GM23338 (cell line): ENCODE results near the gene IL10. TPM values are rescaled to one million over a fixed set of nuclear protein-coding genes. Genes with fewer than 3 reads are reported as not detected.

ENCODE experiments used
- ATAC-seq: fragments of 200-7000 bp; cut with Tn5 transposase; 3 replicates; pipeline ENCODE4 v1.9.1; 2020
- DNase-seq: peaks from one replicate; pipeline ENCODE4 v3.0.0-alpha.2; 2015; ENCODE audit warnings: low spot score
- H2AFZ ChIP-seq: fragments of 200-600 bp; sonication (generic); 2 replicates; pipeline ENCODE4 v1.8.0; 2016; ENCODE audit warnings: antibody characterized with exemption, mild to moderate bottlenecking, moderate library complexity
- H3F3A ChIP-seq: fragments of 200-600 bp; sonication (generic); replicated peaks from 2 replicates; pipeline ENCODE4 v1.8.0; 2017; ENCODE audit warnings: antibody characterized with exemption, mixed run types, low read depth
- H3K27ac ChIP-seq: fragments of 200-600 bp; sonication (generic); 2 replicates; pipeline ENCODE4 v1.6.1; 2016; ENCODE audit warnings: low read depth
- H3K27me3 ChIP-seq: fragments of 200-600 bp; sonication (generic); 2 replicates; pipeline ENCODE4 v1.8.0; 2016; ENCODE audit warnings: mild to moderate bottlenecking, mixed run types, moderate library complexity; ENCODE audit not compliant: insufficient read depth
- H3K36me3 ChIP-seq: fragments of 200-600 bp; sonication (generic); 2 replicates; pipeline ENCODE4 v1.8.0; 2016; ENCODE audit warnings: mild to moderate bottlenecking; ENCODE audit not compliant: insufficient read depth
- H3K4me1 ChIP-seq: fragments of 200-600 bp; sonication (generic); 2 replicates; pipeline ENCODE4 v1.8.0; 2016; ENCODE audit warnings: mild to moderate bottlenecking, moderate library complexity; ENCODE audit not compliant: insufficient read depth
- H3K4me2 ChIP-seq: fragments of 200-600 bp; sonication (generic); 2 replicates; pipeline ENCODE4 v1.7.1; 2017; ENCODE audit warnings: mixed run types
- H3K4me3 ChIP-seq: fragments of 200-600 bp; sonication (generic); 2 replicates; pipeline ENCODE4 v1.6.1; 2016; ENCODE audit warnings: mixed run types
- H3K79me2 ChIP-seq: fragments of 200-600 bp; sonication (generic); replicated peaks from 2 replicates; pipeline ENCODE4 v1.8.0; 2017; ENCODE audit warnings: mild to moderate bottlenecking; ENCODE audit not compliant: insufficient read depth
- H3K9me2 ChIP-seq: fragments of 200-600 bp; sonication (generic); 2 replicates; pipeline ENCODE4 v1.8.0; 2017; ENCODE audit not compliant: insufficient read depth
- H4K20me1 ChIP-seq: fragments of 200-600 bp; sonication (generic); replicated peaks from 2 replicates; pipeline ENCODE4 v1.8.0; 2017; ENCODE audit warnings: mild to moderate bottlenecking; ENCODE audit not compliant: insufficient read depth
- H3K27ac Mint-ChIP-seq: 2 replicates; pipeline ENCODE4 v1.8.0; 2020; ENCODE audit warnings: inconsistent platforms, mild to moderate bottlenecking, moderate library complexity, mixed read lengths
- H3K27me3 Mint-ChIP-seq: 3 replicates; pipeline ENCODE4 v1.8.0; 2022; ENCODE audit warnings: low read depth, mild to moderate bottlenecking, moderate library complexity, mixed read lengths, inconsistent platforms; ENCODE audit not compliant: insufficient read depth, poor library complexity
- H3K36me3 Mint-ChIP-seq: 3 replicates; pipeline ENCODE4 v1.8.0; 2021; ENCODE audit warnings: low read depth, mild to moderate bottlenecking, inconsistent platforms, moderate library complexity, mixed read lengths
- H3K4me1 Mint-ChIP-seq: 3 replicates; pipeline ENCODE4 v1.8.0; 2020; ENCODE audit warnings: mild to moderate bottlenecking, inconsistent platforms, mixed read lengths
- H3K4me3 Mint-ChIP-seq: 3 replicates; pipeline ENCODE4 v1.8.0; 2021; ENCODE audit warnings: moderate library complexity, mild to moderate bottlenecking, inconsistent platforms, mixed read lengths
- H3K9me3 Mint-ChIP-seq: 3 replicates; pipeline ENCODE4 v1.8.0; 2020; ENCODE audit warnings: moderate library complexity, mild to moderate bottlenecking, inconsistent platforms, mixed read lengths
- CREB1 ChIP-seq: fragments of 250-450 bp; sonication (Bioruptor Pico); IDR thresholded peaks from 2 replicates; pipeline ENCODE4 v1.5.0; 2020; ENCODE audit warnings: low read depth, mild to moderate bottlenecking, moderate library complexity
- EZH2 ChIP-seq: fragments of 200-600 bp; sonication (generic); IDR thresholded peaks from one replicate; pipeline ENCODE4 v1.8.0; 2017; ENCODE audit warnings: antibody characterized with exemption, mild to moderate bottlenecking, low read depth; ENCODE audit not compliant: unreplicated experiment
- EZH2phosphoT487 ChIP-seq: fragments of 200-600 bp; sonication (generic); IDR thresholded peaks from one replicate; pipeline ENCODE4 v1.8.1; 2018; ENCODE audit warnings: antibody characterized with exemption; ENCODE audit not compliant: unreplicated experiment
- JUNB ChIP-seq: IDR thresholded peaks from one replicate; pipeline ENCODE4 v1.6.1; 2016; ENCODE audit warnings: antibody characterized with exemption; ENCODE audit not compliant: unreplicated experiment
- NANOG ChIP-seq: IDR thresholded peaks from 2 replicates; pipeline ENCODE4 v1.6.1; 2016; ENCODE audit warnings: antibody characterized with exemption, borderline replicate concordance
- POLR2AphosphoS5 ChIP-seq: IDR thresholded peaks from 2 replicates; pipeline ENCODE4 v1.6.1; 2016; ENCODE audit warnings: antibody characterized with exemption, low read depth
- STAT1 ChIP-seq: IDR thresholded peaks from one replicate; pipeline ENCODE4 v1.6.1; 2016; ENCODE audit warnings: antibody characterized with exemption; ENCODE audit not compliant: unreplicated experiment
- ZNF114 ChIP-seq: fragments of 250-450 bp; sonication (Bioruptor Pico); IDR thresholded peaks from 2 replicates; pipeline ENCODE4 v1.5.0; 2020; ENCODE audit warnings: mild to moderate bottlenecking, moderate library complexity
- ZNF331 ChIP-seq: fragments of 250-450 bp; sonication (Bioruptor Pico); IDR thresholded peaks from 2 replicates; pipeline ENCODE4 v1.5.0; 2020; ENCODE audit warnings: low read depth, mild to moderate bottlenecking, moderate library complexity
- polyA plus RNA-seq: library from polyadenylated mRNA; unstranded; fragments of >200 nt; fragmentation: Nextera tagmentation; extraction: Ambion mirVana; gene quantifications from 2 replicates; pipeline ENCODE4 v1.2.1, GENCODE V29; 2016
- total RNA-seq: library from RNA; depleted of rRNA; stranded (reverse); fragments of >200 nt; shearing (Covaris generic); gene quantifications from 2 replicates; pipeline ENCODE4 v1.2.3, GENCODE V29; 2014
- TF ChIP-seq, protein P1 (sequence below), 2 experiments: fragments of 200-600 bp in 1 of 2; sonication (generic) in 1 of 2; conservative IDR thresholded peaks; 2 replicates each; pipeline versions ENCODE4 v1.5.1 to v1.6.1; 2016 to 2017; ENCODE audit warnings: antibody characterized with exemption in 2 of 2, low read depth in 2 of 2, mild to moderate bottlenecking in 2 of 2, moderate library complexity in 1 of 2
- TF ChIP-seq, protein P2 (sequence below): IDR thresholded peaks from one replicate; pipeline ENCODE4 v1.6.1; 2018; ENCODE audit warnings: antibody characterized with exemption; ENCODE audit not compliant: unreplicated experiment
- TF ChIP-seq, protein P3 (sequence below): fragments of 250-450 bp; sonication (Bioruptor Pico); IDR thresholded peaks from 2 replicates; pipeline ENCODE4 v1.5.0; 2020; ENCODE audit warnings: mild to moderate bottlenecking, moderate library complexity
- TF ChIP-seq, protein P4 (sequence below): IDR thresholded peaks from 2 replicates; pipeline ENCODE4 v1.6.1; 2016; ENCODE audit warnings: antibody characterized with exemption

Gene IL10
- total and polyA plus RNA-seq, 2 experiments from 2014 or later, result not detected

DNA sequence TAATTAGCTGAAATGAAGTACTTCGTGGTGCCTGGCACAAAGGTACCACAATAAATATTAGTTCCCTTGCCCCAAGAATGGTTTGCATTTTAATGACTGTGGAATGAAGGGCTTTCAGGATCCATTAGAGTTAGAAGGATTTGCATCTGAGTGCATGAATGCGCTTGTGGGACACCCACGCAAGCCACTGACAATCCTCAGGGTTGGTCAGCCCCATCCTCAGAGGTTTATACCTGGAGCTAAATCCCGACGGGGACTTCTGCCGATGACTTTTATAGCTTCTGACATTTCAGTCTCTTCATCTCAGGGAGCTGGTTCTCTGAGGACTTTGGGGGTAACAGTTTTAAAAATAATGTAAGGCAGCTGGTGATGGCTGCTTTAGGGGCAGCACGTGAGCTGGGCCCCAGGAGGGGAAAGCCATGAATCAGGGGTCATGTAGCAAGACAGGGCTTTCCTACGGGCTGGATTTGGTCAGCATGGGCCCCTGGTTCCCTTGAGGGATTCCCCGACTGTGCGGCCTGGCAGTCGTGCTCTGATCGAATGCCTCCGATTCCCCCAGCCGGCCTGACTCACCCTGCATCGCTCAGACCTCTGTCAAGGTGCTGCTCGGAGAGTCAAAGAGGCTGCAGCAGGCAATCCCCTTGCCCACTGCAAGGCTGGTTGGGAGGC, 20.8 kb upstream of the IL10 start:
- peak; percentile 53 for ATAC-seq
- H3K9me2 ChIP-seq, result no peaks in the 10 kb centered on the region
- DNase-seq, result no peak
- TF ChIP-seq, protein P1, sequence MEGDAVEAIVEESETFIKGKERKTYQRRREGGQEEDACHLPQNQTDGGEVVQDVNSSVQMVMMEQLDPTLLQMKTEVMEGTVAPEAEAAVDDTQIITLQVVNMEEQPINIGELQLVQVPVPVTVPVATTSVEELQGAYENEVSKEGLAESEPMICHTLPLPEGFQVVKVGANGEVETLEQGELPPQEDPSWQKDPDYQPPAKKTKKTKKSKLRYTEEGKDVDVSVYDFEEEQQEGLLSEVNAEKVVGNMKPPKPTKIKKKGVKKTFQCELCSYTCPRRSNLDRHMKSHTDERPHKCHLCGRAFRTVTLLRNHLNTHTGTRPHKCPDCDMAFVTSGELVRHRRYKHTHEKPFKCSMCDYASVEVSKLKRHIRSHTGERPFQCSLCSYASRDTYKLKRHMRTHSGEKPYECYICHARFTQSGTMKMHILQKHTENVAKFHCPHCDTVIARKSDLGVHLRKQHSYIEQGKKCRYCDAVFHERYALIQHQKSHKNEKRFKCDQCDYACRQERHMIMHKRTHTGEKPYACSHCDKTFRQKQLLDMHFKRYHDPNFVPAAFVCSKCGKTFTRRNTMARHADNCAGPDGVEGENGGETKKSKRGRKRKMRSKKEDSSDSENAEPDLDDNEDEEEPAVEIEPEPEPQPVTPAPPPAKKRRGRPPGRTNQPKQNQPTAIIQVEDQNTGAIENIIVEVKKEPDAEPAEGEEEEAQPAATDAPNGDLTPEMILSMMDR (conservative IDR thresholded peaks at IDR 0.05; ENCODE audit: low read depth in 2 of 2), result no peak
- no peak for TF ChIP-seq ZNF331
- TF ChIP-seq, protein P2, sequence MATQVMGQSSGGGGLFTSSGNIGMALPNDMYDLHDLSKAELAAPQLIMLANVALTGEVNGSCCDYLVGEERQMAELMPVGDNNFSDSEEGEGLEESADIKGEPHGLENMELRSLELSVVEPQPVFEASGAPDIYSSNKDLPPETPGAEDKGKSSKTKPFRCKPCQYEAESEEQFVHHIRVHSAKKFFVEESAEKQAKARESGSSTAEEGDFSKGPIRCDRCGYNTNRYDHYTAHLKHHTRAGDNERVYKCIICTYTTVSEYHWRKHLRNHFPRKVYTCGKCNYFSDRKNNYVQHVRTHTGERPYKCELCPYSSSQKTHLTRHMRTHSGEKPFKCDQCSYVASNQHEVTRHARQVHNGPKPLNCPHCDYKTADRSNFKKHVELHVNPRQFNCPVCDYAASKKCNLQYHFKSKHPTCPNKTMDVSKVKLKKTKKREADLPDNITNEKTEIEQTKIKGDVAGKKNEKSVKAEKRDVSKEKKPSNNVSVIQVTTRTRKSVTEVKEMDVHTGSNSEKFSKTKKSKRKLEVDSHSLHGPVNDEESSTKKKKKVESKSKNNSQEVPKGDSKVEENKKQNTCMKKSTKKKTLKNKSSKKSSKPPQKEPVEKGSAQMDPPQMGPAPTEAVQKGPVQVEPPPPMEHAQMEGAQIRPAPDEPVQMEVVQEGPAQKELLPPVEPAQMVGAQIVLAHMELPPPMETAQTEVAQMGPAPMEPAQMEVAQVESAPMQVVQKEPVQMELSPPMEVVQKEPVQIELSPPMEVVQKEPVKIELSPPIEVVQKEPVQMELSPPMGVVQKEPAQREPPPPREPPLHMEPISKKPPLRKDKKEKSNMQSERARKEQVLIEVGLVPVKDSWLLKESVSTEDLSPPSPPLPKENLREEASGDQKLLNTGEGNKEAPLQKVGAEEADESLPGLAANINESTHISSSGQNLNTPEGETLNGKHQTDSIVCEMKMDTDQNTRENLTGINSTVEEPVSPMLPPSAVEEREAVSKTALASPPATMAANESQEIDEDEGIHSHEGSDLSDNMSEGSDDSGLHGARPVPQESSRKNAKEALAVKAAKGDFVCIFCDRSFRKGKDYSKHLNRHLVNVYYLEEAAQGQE, result no peak
- no peak for TF ChIP-seq ZNF114 (CRISPR knock-in tag)
- TF ChIP-seq EZH2, result no peak
- TF ChIP-seq CREB1 (CRISPR knock-in tag), result no peak
- TF ChIP-seq JUNB, result no peak
- TF ChIP-seq, protein P3, sequence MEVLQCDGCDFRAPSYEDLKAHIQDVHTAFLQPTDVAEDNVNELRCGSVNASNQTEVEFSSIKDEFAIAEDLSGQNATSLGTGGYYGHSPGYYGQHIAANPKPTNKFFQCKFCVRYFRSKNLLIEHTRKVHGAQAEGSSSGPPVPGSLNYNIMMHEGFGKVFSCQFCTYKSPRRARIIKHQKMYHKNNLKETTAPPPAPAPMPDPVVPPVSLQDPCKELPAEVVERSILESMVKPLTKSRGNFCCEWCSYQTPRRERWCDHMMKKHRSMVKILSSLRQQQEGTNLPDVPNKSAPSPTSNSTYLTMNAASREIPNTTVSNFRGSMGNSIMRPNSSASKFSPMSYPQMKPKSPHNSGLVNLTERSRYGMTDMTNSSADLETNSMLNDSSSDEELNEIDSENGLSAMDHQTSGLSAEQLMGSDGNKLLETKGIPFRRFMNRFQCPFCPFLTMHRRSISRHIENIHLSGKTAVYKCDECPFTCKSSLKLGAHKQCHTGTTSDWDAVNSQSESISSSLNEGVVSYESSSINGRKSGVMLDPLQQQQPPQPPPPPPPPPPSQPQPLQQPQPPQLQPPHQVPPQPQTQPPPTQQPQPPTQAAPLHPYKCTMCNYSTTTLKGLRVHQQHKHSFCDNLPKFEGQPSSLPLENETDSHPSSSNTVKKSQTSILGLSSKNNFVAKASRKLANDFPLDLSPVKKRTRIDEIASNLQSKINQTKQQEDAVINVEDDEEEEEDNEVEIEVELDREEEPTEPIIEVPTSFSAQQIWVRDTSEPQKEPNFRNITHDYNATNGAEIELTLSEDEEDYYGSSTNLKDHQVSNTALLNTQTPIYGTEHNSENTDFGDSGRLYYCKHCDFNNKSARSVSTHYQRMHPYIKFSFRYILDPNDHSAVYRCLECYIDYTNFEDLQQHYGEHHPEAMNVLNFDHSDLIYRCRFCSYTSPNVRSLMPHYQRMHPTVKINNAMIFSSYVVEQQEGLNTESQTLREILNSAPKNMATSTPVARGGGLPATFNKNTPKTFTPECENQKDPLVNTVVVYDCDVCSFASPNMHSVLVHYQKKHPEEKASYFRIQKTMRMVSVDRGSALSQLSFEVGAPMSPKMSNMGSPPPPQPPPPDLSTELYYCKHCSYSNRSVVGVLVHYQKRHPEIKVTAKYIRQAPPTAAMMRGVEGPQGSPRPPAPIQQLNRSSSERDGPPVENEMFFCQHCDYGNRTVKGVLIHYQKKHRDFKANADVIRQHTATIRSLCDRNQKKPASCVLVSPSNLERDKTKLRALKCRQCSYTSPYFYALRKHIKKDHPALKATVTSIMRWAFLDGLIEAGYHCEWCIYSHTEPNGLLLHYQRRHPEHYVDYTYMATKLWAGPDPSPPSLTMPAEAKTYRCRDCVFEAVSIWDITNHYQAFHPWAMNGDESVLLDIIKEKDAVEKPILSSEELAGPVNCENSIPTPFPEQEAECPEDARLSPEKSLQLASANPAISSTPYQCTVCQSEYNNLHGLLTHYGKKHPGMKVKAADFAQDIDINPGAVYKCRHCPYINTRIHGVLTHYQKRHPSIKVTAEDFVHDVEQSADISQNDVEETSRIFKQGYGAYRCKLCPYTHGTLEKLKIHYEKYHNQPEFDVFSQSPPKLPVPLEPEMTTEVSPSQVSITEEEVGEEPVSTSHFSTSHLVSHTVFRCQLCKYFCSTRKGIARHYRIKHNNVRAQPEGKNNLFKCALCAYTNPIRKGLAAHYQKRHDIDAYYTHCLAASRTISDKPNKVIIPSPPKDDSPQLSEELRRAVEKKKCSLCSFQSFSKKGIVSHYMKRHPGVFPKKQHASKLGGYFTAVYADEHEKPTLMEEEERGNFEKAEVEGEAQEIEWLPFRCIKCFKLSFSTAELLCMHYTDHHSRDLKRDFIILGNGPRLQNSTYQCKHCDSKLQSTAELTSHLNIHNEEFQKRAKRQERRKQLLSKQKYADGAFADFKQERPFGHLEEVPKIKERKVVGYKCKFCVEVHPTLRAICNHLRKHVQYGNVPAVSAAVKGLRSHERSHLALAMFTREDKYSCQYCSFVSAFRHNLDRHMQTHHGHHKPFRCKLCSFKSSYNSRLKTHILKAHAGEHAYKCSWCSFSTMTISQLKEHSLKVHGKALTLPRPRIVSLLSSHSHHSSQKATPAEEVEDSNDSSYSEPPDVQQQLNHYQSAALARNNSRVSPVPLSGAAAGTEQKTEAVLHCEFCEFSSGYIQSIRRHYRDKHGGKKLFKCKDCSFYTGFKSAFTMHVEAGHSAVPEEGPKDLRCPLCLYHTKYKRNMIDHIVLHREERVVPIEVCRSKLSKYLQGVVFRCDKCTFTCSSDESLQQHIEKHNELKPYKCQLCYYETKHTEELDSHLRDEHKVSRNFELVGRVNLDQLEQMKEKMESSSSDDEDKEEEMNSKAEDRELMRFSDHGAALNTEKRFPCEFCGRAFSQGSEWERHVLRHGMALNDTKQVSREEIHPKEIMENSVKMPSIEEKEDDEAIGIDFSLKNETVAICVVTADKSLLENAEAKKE, result no peak
- no peak for TF ChIP-seq POLR2AphosphoS5
- TF ChIP-seq EZH2phosphoT487, result no peak
- TF ChIP-seq, protein P4, sequence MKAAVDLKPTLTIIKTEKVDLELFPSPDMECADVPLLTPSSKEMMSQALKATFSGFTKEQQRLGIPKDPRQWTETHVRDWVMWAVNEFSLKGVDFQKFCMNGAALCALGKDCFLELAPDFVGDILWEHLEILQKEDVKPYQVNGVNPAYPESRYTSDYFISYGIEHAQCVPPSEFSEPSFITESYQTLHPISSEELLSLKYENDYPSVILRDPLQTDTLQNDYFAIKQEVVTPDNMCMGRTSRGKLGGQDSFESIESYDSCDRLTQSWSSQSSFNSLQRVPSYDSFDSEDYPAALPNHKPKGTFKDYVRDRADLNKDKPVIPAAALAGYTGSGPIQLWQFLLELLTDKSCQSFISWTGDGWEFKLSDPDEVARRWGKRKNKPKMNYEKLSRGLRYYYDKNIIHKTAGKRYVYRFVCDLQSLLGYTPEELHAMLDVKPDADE, result no peak
- TF ChIP-seq STAT1, result no peak
- TF ChIP-seq NANOG, result no peak
- H3K36me3 Mint-ChIP-seq, result no peaks in the 10 kb centered on the region
- H3K36me3 ChIP-seq, result no peaks in the 10 kb centered on the region
- no peaks in the 10 kb centered on the region; the same call in 1 of the 2 replicates for H4K20me1 ChIP-seq
- H3K4me1 ChIP-seq, result no peaks in the 10 kb centered on the region
- no peak overlapping the region for H3K4me2 ChIP-seq
- no peaks in the 10 kb centered on the region for H3K27me3 ChIP-seq
- H3F3A ChIP-seq, result no peaks in the 10 kb centered on the region
- H3K4me1 Mint-ChIP-seq, result no peaks in the 10 kb centered on the region; the same call in 2 of the 3 replicates
- no peaks in the 10 kb centered on the region for H3K9me3 Mint-ChIP-seq
- no peak overlapping the region for H3K27ac ChIP-seq
- no peak overlapping the region for H3K4me3 Mint-ChIP-seq
- peaks cover 4% of the 10 kb centered on the region for H3K27me3 Mint-ChIP-seq
- H3K4me3 ChIP-seq, result no peak overlapping the region
- H3K27ac Mint-ChIP-seq, result no peak overlapping the region
- H3K79me2 ChIP-seq, result no peaks in the 10 kb centered on the region
- H2AFZ ChIP-seq, result no peak overlapping the region; the same call in 1 of the 2 replicates
